ENCODE results near the gene MBP.
"Not testable (repeated sequence)": the region's sequence is repeated elsewhere in the genome, so short reads cannot be mapped to it uniquely, and the experiment has no call there.

Gene MBP

DNA sequence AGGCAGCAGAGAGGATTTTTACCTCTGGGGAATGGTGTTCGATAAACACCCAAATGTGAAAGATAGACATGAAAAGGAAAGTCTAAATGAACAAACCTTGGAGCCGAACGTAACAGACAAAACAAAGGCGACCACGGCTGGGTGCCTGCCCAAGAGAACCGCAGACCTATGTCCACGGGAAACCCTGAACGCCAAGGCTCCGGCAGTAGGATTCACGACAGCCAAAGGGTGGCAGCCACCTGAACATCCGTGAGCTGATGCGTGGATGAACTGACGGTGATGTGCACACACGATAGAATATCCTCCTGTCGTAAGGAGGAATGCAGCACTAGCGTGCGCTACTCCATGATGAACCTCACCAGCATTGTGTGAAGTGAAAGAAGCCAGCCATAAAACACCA lies 85.6 kb downstream of the MBP start:
- DNase-seq, result no peak

DNA sequence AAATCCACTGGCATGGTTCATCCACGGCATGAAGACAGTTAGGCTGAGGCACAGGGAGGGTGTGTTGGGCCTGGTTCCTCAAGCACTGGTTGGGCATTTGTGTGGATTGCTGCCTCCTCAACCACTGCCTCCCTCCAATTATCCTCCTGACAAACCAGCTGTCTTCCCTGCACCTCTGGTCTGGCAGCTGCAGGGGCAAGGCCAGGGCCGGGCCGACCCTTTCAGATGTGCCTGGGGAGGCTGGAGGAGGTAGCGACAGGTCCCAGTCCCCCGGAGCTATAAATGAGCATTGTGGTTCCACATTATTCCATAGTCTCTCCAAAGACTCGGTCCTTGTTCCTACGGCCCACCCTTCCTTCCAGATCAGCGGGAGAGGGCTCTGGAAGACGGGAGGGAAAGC lies 86.2 kb downstream of the MBP start:
- no peak for DNase-seq

DNA sequence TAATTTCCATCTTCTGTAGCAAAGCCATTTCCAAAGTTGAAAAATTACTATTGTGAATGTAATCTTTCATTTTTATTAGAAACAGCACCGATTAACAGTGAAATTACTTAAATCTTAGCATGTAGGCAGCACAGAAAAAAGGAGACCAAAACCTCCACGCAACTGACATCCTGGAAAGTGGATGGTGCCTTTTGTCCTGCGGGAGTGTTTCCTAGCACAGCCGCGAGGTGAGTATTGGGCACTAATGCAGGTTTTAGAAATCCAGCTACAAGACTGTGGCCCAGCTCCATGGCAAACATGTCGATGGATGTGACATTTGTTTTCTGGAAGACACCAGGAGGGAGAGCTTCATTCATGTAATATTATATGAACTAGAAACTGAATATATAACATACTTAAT lies 86.9 kb downstream of the MBP start:
- no peak for DNase-seq

DNA sequence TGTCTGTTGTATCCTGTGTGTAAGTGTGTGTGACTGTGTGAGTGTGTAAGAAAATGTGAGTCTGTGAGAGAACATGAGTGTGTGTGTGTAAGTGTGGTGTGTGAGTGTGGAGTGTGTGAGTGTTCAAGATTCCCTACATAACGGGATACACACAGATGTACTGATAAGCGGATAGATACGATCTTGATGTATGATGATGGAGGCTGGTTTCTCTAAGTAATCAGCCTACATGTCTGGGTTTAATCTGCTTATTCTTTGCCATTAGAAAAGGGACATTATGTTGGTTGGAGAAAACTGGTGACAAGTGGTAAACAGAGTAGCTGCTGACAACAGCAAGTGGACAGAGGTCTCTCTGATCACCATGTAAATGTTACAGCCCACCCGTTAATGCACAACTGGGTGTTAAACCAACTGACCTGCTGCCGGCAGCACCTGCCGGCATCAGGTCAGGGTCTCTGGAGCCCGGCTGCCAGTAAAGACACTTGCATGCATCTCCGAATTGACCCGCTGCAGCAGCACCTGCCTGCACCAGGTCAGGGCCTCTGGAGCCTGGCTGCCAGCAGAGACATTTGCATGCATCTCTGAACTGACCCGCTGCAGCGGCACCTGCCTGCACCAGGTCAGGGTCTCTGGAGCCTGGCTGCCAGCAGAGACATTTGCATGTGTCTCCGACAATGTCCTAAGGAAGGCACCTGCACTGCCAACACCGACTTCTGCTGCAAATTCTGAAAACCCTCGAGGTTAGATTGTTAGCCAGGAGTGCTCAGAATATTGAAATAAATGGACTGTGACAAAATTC lies 87.5 kb downstream of the MBP start:
- no peak for DNase-seq

DNA sequence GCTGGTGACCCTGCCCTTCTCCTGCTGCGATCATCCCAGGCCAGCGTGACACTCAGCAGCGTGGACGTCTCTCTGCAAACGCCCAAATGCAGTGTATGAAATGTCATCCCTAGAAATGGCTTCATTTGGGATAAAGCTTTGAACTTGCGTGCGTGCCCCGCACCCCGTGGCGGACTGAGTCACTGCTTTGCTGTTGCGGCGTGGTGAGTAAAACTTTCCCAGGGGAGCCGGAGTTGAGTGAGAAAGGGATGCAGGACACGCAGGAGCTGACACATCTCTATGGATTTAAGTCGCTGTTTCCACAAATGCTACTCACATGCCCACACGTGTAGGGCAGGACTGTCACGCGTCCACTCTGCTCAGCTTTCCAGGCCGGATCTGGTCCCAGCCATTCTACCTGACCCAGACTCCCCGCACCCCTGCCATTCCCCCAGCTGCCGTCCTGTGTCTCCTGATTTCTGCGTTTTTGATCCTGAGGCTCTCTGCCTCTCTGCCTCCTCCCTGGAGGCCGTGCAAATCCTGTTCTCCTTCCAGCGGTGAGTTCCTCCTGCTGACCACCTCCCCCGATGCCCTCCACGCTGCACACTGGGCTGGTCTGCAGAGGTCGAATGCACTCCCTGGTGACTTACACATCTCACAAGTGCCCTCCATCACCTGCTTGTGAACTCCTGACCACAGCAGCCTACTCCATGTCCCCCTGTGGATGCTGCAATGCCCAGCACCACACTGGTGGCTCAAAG lies 88.9 kb downstream of the MBP start:
- no peak for DNase-seq

DNA sequence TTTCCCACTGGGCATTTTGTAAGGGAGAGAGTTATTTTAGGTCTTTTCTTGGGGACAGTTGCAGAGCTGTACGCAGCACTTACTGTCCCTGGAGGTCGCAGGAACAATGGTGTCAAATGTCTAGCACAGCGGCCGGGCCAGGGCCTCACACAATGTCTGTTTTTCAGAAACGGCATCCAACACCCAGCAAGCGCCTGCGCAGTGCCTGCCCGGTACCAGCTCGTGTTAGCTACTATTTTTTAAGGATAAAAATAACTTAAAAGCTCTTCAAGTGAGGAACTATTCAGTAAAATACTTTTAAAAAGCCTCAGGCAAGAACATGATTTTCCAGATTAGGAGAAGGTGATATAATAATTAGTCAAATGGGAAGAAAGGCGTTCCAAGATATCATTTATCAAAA lies 90.0 kb downstream of the MBP start:
- DNase-seq, result no peak

DNA sequence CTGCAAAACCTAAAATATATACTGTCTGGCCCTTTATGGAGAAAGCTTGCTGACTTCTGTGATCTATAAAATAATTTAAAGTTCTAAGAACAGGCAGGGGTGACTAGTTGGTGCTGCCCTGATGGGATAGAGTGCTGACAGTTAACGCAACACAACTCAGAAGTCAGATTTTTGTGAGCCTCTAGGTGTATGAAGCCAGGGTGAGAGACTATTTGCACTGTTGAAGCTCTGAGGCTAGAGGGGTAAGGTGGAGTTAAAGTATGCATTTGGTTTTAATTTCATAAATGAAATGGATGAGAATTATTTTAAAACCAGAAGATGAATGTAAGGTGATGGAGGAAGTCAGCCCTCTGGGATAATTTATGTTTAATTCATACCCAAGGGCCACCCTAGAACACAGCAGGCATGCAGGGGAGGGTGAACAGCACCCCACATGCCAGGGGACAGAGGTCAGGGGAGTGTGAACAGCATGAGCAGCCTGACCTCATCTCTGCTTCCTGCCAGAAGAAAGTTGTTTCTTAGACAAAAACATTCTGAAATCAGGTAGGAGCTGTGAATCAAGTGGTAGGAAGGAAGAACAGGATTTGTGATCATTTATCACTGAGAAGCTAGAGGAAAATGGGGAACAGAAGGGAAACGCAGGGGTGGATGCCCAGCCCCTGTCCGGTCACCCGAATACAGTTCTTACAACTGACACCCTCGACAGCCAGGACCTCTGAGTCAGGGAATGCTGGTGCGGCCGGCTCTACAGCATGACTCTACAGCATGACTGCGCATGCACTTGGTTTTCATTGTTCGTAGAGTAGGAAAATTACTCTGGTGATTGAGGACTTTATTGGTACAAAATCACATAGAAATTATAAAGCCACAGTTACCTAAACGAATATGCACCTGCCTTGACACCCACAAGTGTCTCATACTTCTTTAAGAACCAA lies 93.1 kb downstream of the MBP start:
- no peak for DNase-seq

DNA sequence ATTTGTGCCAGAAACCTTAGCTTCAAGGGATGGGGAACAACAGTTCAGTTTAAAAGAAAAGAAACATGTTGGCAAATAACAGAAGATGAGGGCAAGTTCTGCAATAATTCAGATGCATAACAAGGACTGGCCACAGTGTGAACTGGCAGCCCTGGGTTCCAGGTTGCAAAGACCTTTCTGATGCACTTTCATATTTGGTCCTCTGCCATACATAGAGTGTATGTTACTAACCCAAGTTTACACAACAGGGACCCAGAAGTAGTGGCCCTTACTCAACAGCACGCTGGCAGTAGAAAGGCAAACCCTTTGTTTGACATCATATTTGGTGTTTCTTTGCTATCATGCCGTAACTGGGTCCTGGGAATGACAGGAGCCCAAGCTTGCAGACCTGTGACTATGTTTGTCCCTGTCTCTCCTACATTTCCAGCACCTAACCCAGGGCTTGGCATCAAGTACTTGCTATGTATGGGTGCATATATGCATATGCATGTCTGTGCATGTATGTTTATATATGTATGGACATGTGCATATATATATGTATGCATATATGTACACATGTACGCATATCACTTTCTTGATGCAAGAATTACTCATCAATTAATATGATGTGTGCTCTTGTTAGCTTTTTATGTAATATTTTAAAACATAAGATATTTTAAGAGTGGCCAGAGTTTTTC lies 94.3 kb downstream of the MBP start:
- DNase-seq, result no peak

DNA sequence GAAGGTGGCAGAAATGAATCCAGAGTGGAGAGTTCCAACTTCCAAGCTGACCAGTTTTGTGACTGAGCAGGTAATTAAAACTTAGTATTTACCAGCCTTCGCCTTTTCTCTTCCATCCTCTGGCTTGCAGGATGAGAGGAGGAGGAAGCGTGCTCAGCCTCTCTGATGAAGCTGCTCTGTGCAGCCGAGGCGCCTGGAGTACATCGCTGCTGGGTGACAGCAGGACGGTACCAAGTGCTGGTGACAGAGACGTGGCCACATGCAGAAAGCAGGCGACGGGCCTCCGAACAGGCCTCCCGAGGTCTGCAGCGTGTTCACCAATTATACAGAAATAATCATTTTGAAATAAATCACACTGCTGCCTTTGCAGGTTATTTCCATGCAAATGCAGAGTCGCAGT lies 95.0 kb downstream of the MBP start:
- no peak for DNase-seq

DNA sequence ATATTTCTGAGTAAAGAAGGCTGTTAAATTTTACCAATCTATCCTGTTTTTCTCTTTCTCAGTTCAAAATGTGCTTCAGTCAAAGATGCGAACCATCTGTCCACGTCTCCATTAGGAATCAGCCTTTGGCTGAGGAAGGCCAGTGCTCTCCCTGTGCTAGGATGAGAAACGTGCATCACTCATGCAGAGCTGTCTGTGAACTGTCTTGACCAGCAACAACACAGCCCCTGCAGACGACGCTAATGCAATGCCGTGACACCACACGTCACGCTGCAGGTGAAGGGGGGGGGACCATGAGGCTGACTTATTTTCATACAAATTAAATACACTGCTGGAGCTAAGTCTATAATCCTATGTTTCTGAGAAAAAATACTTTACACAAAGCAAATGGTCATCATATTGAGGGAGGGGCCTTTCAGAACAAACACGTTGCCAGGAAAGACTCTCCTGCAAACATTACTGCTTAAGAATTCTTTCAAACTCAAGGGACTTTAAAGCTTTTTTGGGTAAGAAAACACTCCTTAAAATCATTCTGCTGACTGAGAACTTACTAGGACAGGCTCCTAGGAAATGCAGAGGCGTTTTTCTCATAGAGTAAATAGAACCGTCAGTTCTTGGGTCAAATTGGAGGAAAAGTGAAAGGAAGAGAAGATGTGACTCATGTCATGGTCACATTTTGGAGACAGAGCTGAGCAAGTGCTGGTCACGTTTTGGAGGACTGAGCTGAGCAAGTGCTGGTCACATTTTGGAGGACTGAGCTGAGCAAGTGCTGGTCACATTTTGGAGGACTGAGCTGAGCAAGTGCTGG lies 97.0 kb downstream of the MBP start:
- no peak for DNase-seq

DNA sequence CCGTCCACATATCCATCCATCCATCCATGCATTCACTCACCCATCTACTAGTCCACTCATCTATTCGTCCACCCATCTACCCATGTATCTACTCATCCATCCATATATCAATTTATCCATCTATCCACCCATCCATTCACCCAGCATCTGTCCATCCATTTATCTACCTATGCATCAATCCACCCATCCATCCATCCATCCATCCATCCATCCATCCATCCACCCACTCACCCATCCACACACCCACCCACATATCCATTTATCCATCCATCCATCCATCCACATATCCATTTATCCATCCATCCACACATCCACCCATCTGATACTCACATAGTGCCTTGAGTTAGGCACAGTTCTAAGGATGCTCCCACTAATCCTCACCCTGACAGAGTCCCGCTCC lies 99.0 kb downstream of the MBP start:
- no peak for DNase-seq

DNA sequence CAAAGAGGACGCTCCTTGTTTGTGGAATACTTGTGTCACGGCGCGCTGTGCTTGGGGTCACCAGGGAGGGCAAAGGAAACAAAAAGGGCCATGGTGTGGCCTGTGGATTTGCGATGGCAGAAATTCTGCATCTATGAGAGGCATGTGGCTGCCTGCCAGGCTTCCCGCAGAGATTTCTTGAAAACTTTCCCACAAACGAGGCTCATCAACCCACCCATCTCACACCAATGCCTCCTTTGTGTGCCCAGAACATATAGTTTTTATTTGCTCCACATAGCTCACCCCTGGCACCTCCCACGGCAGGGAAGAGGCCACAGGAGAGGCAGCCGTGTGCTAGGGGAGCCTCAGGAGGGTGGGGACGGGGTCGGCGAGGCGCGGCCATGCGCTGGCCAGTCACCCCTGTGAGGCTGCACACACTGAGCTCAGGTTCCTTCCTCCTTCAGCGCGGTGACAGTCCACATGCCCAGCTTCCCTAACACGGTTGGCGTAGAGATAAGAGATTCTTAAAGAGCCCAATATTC lies 100.3 kb downstream of the MBP start:
- DNase-seq, result no peak

DNA sequence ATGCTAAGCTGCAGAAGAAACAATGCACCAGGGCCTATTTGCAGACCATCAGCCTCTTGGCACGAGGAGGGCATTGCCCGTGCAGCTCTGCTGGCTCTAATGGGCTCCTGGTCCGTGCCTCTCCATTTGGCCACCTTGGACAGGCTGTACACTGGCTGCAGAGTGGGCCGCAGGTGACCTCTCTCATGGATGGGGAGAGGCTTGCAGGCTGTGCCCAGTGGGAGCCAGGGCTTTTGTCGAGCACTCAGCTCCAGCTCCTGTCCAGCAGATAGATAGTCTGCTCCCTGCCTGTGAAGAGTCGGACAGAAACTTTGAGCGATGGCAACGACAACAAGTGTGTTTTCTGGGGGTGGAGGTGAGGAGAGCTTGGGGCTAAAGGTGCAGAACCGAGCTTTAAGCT lies 100.9 kb downstream of the MBP start:
- DNase-seq, result no peak

DNA sequence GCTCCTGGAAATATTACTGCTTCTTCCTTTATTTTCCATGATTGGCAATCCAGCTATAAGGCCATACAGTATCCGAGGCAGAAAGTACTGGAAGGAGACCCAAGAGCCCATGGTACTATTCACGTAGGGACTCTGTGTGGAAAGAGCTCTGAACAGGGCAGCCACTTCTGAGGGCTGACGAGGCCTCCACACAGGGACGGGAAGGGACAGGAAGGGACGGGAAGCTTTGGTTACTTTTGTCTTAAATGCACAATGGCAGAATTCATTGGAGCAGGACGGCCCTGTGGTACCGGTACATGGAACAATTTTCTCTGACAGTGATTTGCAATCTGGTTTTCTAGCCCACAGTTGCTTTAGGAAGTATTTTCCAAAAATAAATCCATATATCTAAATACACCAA lies 102.4 kb downstream of the MBP start:
- no peak for DNase-seq

DNA sequence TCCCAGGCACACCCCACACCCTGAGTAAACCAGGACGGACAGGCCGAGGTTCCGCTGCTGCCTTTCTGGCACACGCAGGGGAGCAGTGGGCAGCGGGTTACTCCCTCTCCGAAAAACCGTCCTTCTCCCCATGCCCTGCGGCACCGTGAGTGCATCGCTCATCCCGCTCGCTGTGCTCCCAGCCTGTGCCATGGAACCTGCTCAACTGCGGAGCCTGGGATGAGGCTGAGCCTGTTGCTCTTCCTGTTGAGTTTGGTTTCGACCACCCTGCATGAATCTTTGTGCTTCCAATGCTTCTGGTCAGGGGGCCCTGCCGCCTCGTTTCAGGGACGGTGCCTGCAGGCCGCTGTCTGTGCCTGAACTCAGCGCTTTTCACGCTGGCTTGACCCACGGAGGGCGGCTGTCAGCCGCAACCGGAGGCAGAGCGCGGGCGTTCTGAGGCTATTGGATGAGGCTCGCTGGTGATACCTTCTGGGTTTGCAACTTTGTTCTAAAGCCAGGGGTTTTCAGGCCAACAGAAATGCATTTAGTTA lies 106.7 kb downstream of the MBP start:
- DNase-seq, result no peak

DNA sequence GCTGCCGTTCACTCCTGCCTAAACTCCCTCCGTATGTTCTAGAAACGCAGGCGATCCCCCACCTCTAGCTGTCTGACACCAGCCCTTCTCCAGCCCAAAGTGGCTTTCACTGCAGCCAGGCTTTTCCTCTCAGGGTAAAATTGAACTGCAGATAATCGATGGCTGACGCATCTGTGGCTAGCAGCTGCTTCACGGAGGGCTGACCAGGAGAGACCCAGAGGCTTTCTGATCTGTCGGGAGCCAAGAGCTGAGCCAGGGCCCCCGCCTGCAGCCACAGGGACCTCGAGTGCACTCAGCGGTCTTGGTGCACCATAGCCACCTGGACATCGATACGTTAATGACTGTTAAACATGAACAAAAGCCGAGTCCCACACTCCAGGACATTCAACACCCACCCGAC lies 107.5 kb downstream of the MBP start:
- DNase-seq, result no peak

DNA sequence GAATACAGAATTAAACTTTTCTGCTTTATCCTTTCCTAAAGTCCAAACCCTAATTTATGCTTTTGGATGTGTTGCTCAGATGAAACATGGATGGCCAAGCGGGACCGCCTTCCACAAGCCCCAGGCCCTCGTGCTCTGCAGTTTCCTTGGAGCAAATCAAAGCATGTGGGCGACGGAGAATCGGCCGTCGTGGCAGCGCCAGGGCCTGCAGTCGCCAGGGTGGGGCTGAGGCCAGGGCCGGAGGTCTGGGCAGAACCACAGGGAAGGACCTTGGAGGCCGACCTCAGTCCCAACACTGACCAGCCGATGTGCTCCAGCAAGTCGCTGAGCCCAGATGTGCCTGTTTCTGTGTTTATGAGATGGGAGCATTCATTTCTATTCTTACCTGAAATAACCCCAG lies 108.1 kb downstream of the MBP start:
- DNase-seq, result no peak

DNA sequence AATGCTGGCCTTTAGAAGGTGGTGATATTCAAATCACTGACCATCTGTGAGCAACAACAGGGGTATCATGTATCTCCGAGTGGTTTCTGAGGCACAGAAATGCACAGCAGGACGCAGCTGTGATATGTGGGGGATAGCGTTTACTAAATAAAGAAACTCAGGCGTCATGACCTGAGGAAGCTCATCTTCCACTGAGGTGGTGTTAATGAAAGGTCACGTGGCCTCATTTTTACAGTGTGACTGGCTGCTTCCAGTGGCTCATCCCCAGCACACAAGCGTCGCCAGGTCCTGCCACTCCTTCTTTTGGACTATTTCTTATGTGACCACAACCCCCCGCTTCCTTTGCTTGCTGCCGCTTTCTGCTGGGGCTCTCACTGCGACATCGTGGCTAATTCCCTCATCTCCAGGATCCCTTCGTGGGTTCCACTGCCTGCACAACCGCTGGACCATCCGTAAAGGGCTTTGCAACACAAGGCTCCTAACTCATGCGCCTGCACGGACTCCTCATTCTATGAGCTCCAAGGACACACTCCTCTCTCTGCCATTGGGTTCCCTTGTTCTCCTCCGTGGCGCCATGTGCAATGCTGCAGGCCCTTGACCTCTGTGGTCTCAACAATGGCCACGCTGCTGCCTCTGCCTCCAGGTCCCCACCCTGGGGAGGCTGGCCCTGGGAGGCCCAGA lies 109.3 kb downstream of the MBP start:
- DNase-seq, result no peak

DNA sequence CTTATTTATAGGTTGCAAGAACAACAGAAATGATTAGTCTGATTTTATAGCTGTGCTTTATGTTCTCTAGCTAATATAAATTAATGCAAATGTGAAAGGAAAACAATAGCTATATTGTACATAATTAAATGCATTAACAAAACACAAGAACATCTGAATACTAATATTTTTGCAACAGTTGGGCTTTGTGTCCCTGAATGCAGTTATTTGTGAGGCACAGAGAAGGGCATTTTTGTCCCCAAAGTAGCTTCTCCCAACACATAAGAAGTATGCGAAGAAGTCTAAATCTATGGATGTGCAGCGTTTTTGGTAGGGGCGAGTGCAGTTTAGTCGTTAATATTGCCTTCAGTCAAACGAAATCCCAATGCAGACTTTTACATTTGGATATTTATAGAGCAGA lies 110.0 kb downstream of the MBP start:
- no peak for DNase-seq

DNA sequence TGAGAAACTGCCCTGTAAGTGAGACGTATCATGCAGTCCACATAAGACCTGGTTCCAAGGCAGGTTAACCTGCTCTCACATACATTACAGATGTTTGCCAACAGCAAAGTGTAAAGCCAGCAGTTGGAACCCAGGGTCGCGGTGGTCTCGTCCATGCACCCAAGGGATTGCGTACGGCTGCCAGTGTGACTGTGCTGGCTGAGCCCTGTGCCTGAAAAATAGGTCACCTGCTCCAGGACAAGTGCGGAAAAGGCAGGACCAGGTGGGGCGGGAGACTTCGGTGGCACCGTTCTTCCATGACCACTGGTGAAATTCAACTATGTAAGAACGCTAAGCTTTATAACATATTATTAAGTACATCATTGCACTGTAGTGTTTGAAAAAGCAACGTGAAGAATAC lies 110.5 kb downstream of the MBP start:
- DNase-seq, result no peak

DNA sequence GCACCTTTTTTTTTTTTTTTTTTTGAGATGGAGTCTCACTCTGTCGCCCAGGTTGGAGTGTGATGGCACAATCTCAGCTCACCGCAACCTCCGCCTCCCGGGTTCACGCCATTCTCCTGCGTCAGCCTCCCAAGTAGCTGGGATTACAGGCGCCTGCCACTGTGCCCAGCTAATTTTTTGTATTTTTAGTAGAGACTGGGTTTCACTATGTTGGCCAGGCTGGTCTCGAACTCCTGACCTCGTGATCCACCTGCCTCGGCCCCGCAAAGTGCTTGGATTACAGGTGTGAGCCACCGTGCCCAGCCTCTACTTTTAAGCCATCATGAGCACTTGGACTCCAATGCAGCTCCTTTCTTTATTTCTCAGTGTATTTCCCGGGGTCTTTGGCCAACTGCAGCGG lies 111.1 kb downstream of the MBP start:
- not testable (repeated sequence) for DNase-seq

Measured in activated T-cell treated with anti-CD3 and anti-CD28 coated beads, Interleukin-2, amount 50 U/mL, for 48 hours (primary cell).